ENCODE measurements around the gene GNAQ. TPM values are rescaled to one million over a fixed set of nuclear protein-coding genes. Genes with fewer than 3 reads are reported as not detected.
A peak's percentile ranks its signal among the peaks of the same experiment; 100 is the strongest.

Gene GNAQ
- total and polyA plus RNA-seq, 10 donors = 4.4 to 52.3 (median 31.2) TPM

DNA sequence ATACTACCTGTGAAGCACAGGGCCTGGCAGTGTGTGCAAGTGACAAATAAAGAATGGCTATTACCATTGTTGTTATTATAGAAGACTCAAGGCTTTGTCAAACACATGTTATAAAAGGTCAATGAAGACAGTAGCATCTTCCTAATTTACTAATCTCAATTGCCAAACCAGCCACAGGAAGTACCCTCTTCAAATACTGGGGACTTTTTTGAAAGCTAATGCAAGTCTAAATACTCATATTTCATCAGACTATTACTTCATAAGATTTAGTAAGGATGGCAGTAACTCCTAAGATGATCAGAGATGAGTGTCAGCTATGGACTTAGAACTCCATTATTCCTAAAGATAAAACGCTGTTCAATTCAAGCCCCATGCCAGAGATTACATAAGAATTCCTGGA, 43.0 kb downstream of the GNAQ start:
- no peak for DNase-seq
- 42 to 69% (median 50%) methylated on average over 1 of the region's 1 CpG for WGBS, 5 donors
- no peaks in the 10 kb centered on the region for H3K27me3 ChIP-seq (replicated peaks in 1 of 7)
- H3K36me3 ChIP-seq = peaks cover 0 to 4% (median 0%) of the 10 kb centered on the region in 6 donors
- H3K4me1 ChIP-seq = peaks cover 0 to 60% (median 20%) of the 10 kb centered on the region in 6 donors
- H3K9me3 ChIP-seq = no peaks in the 10 kb centered on the region
- intact Hi-C loops (cut with DNase I; ENCODE audit: low total_unique reads) = no loop called here
- no peak for TF ChIP-seq POLR2A (IDR thresholded peaks at IDR 0.05)
- no peak for TF ChIP-seq POLR2AphosphoS5 (IDR thresholded peaks at IDR 0.05)
- no peak for TF ChIP-seq CTCF (IDR thresholded peaks at IDR 0.05 in 8 of 11, conservative IDR thresholded peaks at IDR 0.05 in 3 of 11)
- H3K4me3 ChIP-seq = no peak overlapping the region
- peak overlapping the region in 4 of 8 donors; percentile 7 to 30 (median 24) for H3K27ac ChIP-seq

GRCh38 chr9:77987880-77988525, 43.6 kb downstream of the GNAQ start:
- Histone ChIP-seq H3K27ac (peak overlapping the region in 3 of 8 donors; percentile 7 to 30 (median 30)), H3K4me1 (peaks cover 0 to 67% (median 23%) of the 10 kb centered on the region in 6 donors), H3K4me3 (no peak overlapping the region), H3K27me3 (replicated peaks in 1 of 7) (no peaks in the 10 kb centered on the region), H3K36me3 (peaks cover 0 to 4% (median 0%) of the 10 kb centered on the region in 6 donors), H3K9me3 (no peaks in the 10 kb centered on the region)
- WGBS, 5 donors = 60 to 78% (median 70%) methylated on average over 5 of the region's 5 CpGs
- intact Hi-C loops (cut with DNase I; ENCODE audit: low total_unique reads) = no loop called here
- DNase-seq = no peak
- TF ChIP-seq POLR2A (IDR thresholded peaks at IDR 0.05) (no peak), POLR2AphosphoS5 (IDR thresholded peaks at IDR 0.05) (no peak), CTCF (IDR thresholded peaks at IDR 0.05 in 8 of 11, conservative IDR thresholded peaks at IDR 0.05 in 3 of 11) (no peak)

DNA sequence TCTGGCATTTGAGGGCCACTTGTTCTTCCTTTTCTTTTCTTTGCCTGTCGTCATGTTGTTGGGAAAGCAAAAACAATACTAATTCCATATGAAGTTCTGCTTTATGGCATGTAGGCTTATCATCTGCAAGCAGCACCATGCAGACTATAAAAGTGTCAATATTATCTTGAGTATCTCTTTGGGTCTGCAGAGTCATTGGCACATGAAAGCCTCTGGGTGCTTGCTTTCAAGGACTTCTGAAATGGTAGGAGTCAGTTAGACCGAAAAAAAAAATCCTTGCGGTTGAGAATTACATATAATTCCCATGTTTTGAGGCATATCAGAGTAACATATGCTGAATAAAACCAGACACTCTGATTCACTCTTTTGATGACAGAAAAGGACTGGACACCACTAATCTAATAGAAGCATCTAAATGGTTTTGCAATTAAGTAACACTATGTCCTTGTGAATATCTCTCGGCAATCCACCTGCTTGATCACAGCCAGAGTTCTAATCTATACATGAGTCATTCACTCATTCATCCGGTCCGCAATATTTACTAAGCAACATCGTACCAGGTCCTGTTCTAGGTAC, 44.4 kb downstream of the GNAQ start:
- no peak for TF ChIP-seq CTCF (IDR thresholded peaks at IDR 0.05 in 8 of 11, conservative IDR thresholded peaks at IDR 0.05 in 3 of 11)
- H3K4me1 ChIP-seq = peaks cover 0 to 75% (median 30%) of the 10 kb centered on the region in 6 donors

GRCh38 chr9:77985996-77986395, 45.6 kb downstream of the GNAQ start:
- no peak overlapping the region for H3K27ac ChIP-seq
- no peaks in the 10 kb centered on the region for H3K36me3 ChIP-seq
- TF ChIP-seq POLR2A (IDR thresholded peaks at IDR 0.05) (no peak), POLR2AphosphoS5 (IDR thresholded peaks at IDR 0.05) (no peak), CTCF (IDR thresholded peaks at IDR 0.05 in 8 of 11, conservative IDR thresholded peaks at IDR 0.05 in 3 of 11) (no peak)
- no peak for DNase-seq
- 93 to 100% (median 96%) methylated on average over 1 of the region's 1 CpG for WGBS, 5 donors
- H3K9me3 ChIP-seq = no peaks in the 10 kb centered on the region
- intact Hi-C loops (cut with DNase I; ENCODE audit: low total_unique reads) = no loop called here
- peaks cover 7 to 87% (median 41%) of the 10 kb centered on the region in 6 donors for H3K4me1 ChIP-seq
- H3K27me3 ChIP-seq (replicated peaks in 1 of 7) = no peaks in the 10 kb centered on the region
- no peak overlapping the region for H3K4me3 ChIP-seq

More for the DNA sequence above, 44.4 kb downstream of the GNAQ start:
- 75 to 91% (median 86%) methylated on average over 7 of the region's 7 CpGs for WGBS, 5 donors
- H3K9me3 ChIP-seq = no peaks in the 10 kb centered on the region
- no peaks in the 10 kb centered on the region for H3K27me3 ChIP-seq (replicated peaks in 1 of 7)
- no peak overlapping the region for H3K4me3 ChIP-seq
- peaks cover 0 to 4% (median 0%) of the 10 kb centered on the region in 6 donors for H3K36me3 ChIP-seq
- no peak for DNase-seq
- intact Hi-C loops (cut with DNase I; ENCODE audit: low total_unique reads) = no loop called here
- peak overlapping the region in 1 of 8 donors; percentile 30 for H3K27ac ChIP-seq
